Measurements from ENCODE around the gene MYH13.

Gene MYH13
- total RNA-seq: 0 reads per million in 3 experiments

DNA sequence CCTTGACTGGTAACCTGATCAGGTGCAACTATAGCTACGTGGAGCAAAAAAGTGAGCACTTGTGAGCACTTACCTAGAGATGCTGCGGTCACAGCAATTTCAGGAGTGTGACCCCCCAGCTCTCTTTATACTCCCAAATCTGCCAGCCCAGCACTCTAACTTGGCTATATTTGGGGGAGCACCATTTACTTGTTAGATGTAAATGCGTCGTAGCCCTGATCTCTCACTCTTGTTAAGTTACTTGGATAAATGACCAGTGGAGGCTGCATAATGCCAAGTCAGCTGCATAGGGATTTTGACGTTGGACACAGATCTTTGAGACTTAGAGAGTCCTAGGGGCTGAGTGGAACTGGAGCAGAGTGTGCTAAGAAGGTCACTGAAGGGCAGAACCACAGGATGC lies at the start of gene MYH13:
TSS of gene MYH13 (minus strand) at position 101 of the 400 bp plus-strand sequence. CDS start 8,476 bp downstream, outside the sequence.
- no peak for DNase-seq

GRCh38 chr17:10421900-10422542 lies 49.2 kb upstream of the MYH13 start, which contains the start of gene MYH8:
Gene MYH8 (minus strand): TSS chr17:10421950. CDS start chr17:10420227, 1,723 bp downstream.
- DNase-seq: no peak

- no peak for DNase-seq
Measured at GRCh38 chr17:10421211-10421610, 48.4 kb upstream of the MYH13 start.

- no peak for DNase-seq
Measured at GRCh38 chr17:10420811-10421210, 48.0 kb upstream of the MYH13 start.

DNA sequence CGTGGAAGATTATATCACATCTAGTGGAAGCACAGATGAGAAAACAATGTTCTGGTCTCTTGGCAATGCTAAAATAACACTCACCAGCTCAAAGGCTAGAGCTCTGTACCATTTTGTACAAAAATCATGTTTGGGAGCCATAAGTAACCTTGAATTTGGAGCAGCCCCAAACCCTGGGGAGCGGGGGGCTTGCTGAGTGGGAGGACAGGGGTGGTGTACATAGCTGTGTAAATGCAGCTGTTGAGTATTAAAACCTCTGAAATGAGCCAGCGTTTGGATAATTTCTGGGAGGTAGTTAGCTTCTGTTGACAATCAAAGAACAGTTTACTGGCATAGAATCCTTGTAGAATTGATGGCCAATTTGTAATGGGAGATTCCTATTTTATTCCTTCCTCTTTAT lies 44.6 kb upstream of the MYH13 start:
- no peak for DNase-seq

DNA sequence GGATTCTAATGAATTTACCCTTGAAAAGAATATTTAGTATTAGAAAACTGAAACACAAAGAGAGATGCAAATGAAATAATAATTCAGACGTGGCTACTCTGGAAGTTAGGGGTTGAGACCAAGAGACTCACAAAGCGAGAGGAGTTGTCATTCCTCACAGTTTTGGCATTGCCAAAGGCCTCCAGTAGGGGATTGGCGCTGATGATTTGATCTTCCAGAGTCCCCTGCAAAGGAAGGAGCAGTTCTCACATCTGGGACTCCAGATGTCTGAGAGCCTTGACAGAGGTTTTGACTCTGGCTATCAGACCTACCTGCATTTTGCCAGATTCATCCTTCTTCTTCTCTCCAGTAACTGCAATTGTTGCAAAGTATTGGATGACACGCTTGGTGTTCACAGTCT lies 42.4 kb upstream of the MYH13 start:
- no peak for DNase-seq

DNA sequence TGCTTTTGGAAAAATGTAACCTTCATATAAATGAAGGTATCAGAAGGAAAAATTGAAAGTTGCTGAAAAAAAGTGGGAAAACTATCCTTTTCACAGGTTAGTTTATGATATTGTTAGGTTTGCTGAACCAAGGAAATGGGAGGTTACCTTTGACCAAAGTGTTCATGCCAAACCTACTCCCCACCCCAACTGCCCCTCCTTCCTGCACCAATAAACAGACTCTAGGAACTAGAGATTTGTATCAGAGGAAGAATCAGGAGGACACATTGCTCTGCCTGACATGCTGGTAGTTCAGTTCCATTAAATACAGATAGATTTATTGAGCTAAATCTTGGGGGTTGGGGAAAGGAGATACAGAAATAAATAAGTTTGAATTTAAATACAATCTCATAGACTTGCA lies 30.8 kb upstream of the MYH13 start:
- DNase-seq: no peak

GRCh38 chr17:10398352-10398751 lies 25.5 kb upstream of the MYH13 start:
- DNase-seq: no peak

DNA sequence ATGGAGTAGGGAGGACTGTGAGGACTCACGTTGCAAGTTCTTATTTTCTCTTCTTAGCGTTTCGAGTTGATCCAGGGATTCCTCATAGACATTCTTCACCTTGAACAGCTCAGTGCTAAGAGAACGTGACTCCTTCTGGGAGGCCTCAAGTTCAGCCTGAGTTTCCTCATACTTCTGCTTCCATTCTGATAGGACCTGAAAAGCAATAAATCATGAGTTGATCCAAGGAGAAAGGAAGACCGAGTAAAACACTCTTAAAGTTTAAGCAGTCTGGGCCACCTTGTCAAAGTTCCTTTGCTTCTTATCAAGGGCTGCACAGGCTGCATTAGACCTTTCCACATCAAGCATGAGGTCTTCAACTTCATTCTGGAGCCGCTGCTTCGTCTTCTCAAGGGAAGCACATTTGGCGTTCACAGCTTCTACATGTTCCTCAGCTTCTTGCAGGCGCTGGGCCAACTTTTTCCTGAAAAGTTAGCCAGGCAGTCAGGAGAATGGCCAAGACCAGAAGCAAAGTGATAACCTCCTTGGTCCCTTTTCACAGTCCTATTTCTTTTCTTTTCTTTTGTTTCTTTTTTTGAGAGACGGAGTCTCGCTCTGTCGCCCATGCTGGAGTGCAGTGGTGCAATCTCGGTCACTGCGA lies 23.8 kb upstream of the MYH13 start:
- DNase-seq: no peak

GRCh38 chr17:10394201-10394887 lies 21.5 kb upstream of the MYH13 start:
- DNase-seq: no peak

GRCh38 chr17:10392880-10393279 lies 20.1 kb upstream of the MYH13 start:
- no peak for DNase-seq

DNA sequence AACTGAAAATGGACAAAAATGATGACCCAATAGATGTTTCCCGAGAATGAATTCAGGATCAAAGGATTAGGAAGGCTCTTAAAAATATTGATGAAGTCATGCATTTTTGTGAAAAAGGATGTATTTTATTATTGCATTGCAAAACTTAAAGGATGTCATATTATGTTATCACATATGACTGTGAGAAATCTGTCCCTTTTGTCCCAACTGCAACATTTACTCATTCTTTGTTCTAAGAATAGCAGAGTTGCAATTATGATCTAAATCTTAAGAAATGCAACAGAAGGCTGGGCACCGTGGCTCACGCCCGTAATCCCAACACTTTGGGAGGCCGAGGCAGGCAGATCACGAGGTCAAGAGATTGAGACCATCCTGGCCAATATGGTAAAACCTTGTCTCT lies 13.1 kb upstream of the MYH13 start:
- DNase-seq: no peak

DNA sequence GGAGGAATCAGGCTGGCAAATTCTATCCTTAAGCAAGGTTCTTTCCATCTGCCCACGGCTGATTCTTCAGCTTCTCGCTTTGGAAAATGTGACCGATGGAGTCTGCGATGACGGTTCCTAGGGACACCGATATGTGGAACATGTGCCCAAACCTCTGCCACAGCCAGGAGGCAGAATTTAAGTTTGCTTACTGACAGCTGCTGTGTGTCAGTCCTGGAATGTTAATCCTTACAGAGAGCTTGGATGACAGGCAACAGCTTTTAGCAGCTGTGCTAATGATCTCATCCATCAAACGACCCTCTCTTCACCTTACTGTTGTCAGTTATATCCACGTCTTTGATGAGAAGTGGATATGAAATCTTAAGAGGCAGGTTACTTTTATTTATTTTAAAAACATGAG lies 11.4 kb upstream of the MYH13 start:
- DNase-seq: no peak

DNA sequence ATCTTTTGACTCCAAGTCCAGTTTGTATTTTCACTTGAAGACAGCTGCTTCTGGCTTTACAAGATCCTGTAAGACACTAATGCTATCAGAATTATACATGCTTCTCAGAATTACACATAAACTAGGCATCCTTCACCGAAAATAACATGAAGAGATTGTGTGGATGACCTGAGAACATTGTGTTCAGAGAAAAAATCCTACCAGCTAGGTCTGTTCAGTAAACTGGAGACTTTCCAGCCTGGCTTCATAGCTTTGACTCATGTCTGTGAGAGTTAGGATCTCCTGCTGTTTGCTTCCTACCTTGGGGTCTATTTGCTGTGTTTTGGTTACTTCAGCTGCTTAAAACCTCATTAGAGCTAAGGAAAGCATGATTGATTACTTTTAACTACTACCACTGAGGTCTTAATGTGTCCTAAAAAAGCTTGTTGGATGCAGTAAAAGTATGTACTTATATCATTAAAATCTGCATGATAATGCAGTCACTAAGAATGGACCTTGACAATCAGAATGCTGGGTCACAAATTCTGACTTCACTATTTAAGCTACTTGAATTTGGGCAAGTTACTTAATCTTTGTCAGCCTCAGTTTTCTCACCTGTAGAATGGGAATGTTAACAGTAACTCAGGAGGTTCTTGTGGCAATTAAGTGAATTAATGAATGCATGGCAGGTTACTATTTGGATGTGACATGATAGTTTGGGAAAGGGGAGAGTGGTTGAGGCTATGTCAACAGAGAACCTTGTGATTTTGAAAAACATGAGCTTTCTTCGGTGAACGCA lies 8.0 kb upstream of the MYH13 start:
- no peak for DNase-seq

DNA sequence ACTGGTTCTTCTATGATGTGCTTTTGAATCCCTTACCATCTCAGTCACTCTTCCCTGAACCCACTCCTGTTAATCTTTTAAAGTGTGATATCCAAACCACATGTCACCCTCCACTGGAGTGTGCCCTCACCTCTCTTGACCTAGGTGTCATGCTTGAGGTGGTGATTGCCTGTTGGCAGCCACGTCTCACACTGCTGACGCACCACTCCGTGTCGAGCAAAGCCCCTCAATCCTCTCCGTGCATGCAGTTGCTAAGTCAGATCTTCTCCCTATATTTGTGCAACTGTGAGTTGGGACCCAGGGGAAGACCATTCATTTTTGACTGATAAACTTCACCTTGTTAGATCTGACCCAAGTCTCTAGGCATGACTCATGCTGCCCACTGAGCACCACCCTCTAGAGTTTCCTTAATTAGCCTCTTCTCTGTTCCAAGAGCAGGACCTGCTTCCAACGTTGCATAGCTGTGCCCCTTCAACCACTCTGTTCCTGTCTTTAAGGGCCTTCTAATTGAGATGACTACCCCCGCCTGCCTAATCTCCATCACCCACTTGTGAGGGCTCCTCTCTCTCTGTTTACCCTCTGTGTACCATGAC lies 2.7 kb downstream of the MYH13 start:
- DNase-seq: no peak

DNA sequence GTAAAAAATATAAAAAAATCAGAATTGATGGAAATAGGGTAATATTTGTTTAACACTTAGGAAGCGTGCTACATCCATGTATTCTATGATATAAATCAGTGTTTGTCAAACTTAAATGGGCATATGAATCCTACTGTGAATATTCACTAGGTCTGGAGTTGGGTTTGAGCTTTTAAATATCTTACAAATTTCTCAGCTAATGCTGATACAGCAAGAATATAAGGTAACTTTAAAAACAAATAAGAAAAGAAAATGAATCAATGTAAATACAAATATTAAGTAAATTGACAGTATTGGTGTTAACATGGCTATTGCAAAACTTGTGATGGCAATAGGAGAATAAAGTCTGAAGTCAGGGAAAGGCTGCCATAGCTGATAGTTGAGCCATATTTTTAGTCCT lies 3.6 kb downstream of the MYH13 start:
- DNase-seq: no peak

GRCh38 chr17:10368561-10368960 lies 4.2 kb downstream of the MYH13 start:
- DNase-seq: no peak

DNA sequence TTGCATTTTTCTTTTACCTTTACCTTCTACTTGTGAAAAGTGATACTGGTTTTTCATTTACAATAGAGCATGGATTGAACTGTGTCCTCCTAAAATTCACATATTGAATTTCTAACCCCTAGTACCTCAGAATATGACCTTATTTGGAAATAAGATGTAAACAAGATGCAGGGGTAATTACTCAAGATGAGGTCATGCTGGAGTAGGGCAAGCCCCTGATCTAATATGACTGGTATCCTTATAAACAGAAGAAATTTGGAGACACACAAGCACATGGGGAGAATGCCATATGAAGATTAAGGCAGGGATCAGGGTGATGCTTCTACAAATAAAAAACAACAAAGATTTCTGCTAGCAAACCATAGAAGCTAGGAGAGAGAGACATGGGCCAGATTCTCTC lies 12.2 kb downstream of the MYH13 start:
- DNase-seq: no peak

DNA sequence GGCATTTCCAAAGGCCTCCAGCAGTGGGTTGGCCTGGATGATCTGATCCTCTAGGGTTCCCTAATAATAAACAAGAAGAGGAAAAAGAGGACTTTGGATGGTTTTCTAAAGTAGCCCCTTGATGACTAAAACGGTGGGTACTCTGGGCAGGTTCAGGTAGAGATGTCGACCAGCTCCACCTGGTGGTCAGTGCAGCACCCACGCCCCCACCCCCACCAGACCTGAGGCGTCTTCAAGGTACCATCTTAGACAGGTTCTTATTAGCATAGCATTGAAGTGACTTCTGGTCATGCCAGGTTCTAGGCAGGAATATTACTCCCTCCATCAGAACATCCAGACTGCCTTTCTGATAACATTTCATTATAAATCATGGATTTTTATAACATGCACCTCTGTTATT lies 15.0 kb downstream of the MYH13 start:
- no peak for DNase-seq

DNA sequence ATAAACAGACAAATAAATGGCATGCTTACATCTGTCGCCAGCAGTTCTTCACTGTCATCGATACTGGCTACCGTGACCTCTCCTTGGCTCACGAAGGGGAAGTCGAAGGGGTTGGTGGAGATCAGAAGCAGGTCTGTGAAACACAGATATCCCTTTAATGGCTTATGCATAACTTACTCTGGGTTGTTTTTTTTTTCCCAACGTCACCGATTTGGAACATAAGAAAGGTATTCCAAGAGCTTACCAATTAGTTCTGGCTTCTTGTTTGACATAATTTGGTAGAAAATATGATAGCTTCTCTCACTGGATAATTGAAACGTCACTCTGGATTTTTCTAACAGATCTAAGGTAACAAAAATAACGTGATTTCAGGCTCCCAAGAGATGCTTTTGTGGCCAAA lies 18.2 kb downstream of the MYH13 start:
- no peak for DNase-seq

- DNase-seq: no peak
Measured at GRCh38 chr17:10352893-10353292, 19.9 kb downstream of the MYH13 start.

DNA sequence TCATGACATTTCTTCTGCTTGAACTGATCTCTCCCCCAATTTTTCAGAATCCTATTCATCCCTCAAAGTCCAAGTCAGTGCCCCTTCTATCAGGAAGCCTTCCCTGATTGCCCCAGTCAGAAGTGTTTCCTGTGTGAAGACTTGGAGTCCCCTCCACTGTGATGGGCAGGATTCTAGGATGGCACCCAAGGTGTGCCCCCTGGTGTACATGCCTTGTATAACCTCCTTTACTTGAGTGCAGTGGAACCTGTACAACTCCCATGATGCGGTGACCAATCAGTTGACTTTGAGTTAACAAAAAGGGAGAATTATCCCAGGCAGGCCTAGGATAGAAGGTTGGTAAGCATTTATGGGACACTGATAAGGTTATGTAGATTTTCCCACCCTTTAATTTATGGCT lies 23.4 kb downstream of the MYH13 start:
- no peak for DNase-seq

DNA sequence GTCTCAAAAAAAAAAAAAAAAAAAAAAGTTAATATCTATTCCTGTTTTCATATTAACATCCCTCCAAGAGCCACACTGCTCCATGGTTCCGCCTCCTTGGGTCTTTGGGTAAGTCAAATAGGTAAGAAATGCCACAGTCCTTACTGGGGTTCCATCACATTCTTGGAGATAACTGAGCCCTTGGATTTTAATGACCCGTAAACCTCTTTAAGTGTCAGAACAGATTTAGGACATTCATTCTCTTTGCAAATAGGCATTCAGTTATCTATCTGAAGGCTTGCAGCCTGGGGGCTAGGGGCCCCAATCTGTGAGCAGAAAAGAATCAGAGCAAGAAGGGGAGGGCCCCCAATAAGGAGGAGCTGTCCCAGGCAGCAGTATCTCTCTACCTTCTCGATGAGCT lies 28.0 kb downstream of the MYH13 start:
- no peak for DNase-seq

Data from central memory CD4-positive, alpha-beta T cell (primary cell).